ENCODE results near the gene HBG2. TPM values are rescaled to one million over a fixed set of nuclear protein-coding genes. Genes with fewer than 3 reads are reported as not detected.

HBG2 gene
- total and polyA plus RNA-seq, 2 of the 13 experiments (the other 11 are each of a cell fraction or from before 2014, with no cell fraction given) = not detected

DNA sequence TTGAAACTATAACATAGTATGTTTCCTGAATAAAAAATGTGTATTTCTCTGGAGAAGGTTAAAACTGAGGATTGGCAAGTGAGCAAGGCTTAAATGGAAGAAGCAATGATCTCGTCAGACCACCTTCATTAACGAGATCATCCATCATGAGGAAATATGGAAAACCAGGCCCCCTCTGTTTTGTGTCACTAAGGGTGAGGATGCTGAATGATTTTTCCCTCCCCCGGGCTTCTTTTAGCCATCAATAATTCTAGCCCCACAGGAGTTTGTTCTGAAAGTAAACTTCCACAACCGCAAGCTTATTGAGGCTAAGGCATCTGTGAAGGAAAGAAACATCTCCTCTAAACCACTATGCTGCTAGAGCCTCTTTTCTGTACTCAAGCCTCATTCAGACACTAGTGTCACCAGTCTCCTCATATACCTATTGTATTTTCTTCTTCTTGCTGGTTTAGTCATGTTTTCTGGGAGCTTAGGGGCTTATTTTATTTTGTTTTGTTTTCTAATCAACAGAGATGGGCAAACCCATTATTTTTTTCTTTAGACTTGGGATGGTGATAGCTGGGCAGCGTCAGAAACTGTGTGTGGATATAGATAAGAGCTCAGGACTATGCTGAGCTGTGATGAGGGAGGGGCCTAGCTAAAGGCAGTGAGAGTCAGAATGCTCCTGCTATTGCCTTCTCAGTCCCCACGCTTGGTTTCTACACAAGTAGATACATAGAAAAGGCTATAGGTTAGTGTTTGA, 21.0 kb upstream of the HBG2 start:
- POLR2A ChIA-PET = no interaction called here
- in situ Hi-C loops (cut with HindIII; ENCODE audit: extremely low pct_ligation_motif_present, low pct_unique_long_range_greater_than_20kb) = no loop called here
- TF ChIP-seq TMF1 (CRISPR knock-in tag; IDR thresholded peaks at IDR 0.05; ENCODE audit: low read depth) (no peak), MTF2 (CRISPR knock-in tag; IDR thresholded peaks at IDR 0.05; ENCODE audit: borderline replicate concordance) (no peak), NCOA1 (CRISPR knock-in tag; IDR thresholded peaks at IDR 0.05) (no peak), HES4 (CRISPR knock-in tag; IDR thresholded peaks at IDR 0.05; ENCODE audit: borderline replicate concordance) (no peak), CCDC6 (CRISPR knock-in tag; IDR thresholded peaks at IDR 0.05) (no peak), FOXA1 (IDR thresholded peaks at IDR 0.05) (no peak), FOXA1 (CRISPR knock-in tag; IDR thresholded peaks at IDR 0.05) (no peak), JUN (CRISPR knock-in tag; IDR thresholded peaks at IDR 0.05) (no peak), ZNF143 (CRISPR knock-in tag; IDR thresholded peaks at IDR 0.05) (no peak), EHMT2 (IDR thresholded peaks at IDR 0.05; ENCODE audit: borderline replicate concordance, low read depth, low read length) (no peak), MTA3 (CRISPR knock-in tag; IDR thresholded peaks at IDR 0.05) (no peak), ZFP90 (CRISPR knock-in tag; IDR thresholded peaks at IDR 0.05; ENCODE audit: borderline replicate concordance) (no peak)
- TF ChIP-seq, protein P1, sequence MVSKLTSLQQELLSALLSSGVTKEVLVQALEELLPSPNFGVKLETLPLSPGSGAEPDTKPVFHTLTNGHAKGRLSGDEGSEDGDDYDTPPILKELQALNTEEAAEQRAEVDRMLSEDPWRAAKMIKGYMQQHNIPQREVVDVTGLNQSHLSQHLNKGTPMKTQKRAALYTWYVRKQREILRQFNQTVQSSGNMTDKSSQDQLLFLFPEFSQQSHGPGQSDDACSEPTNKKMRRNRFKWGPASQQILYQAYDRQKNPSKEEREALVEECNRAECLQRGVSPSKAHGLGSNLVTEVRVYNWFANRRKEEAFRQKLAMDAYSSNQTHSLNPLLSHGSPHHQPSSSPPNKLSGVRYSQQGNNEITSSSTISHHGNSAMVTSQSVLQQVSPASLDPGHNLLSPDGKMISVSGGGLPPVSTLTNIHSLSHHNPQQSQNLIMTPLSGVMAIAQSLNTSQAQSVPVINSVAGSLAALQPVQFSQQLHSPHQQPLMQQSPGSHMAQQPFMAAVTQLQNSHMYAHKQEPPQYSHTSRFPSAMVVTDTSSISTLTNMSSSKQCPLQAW (CRISPR knock-in tag; IDR thresholded peaks at IDR 0.05) = no peak
- TF ChIP-seq, protein P2, sequence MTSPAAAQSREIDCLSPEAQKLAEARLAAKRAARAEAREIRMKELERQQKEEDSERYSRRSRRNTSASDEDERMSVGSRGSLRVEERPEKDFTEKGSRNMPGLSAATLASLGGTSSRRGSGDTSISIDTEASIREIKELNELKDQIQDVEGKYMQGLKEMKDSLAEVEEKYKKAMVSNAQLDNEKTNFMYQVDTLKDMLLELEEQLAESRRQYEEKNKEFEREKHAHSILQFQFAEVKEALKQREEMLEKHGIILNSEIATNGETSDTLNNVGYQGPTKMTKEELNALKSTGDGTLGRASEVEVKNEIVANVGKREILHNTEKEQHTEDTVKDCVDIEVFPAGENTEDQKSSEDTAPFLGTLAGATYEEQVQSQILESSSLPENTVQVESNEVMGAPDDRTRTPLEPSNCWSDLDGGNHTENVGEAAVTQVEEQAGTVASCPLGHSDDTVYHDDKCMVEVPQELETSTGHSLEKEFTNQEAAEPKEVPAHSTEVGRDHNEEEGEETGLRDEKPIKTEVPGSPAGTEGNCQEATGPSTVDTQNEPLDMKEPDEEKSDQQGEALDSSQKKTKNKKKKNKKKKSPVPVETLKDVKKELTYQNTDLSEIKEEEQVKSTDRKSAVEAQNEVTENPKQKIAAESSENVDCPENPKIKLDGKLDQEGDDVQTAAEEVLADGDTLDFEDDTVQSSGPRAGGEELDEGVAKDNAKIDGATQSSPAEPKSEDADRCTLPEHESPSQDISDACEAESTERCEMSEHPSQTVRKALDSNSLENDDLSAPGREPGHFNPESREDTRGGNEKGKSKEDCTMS (CRISPR knock-in tag; conservative IDR thresholded peaks at IDR 0.05) = no peak
- TF ChIP-seq, protein P3, sequence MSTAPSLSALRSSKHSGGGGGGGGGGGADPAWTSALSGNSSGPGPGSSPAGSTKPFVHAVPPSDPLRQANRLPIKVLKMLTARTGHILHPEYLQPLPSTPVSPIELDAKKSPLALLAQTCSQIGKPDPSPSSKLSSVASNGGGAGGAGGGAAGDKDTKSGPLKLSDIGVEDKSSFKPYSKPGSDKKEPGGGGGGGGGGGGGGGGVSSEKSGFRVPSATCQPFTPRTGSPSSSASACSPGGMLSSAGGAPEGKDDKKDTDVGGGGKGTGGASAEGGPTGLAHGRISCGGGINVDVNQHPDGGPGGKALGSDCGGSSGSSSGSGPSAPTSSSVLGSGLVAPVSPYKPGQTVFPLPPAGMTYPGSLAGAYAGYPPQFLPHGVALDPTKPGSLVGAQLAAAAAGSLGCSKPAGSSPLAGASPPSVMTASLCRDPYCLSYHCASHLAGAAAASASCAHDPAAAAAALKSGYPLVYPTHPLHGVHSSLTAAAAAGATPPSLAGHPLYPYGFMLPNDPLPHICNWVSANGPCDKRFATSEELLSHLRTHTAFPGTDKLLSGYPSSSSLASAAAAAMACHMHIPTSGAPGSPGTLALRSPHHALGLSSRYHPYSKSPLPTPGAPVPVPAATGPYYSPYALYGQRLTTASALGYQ (CRISPR knock-in tag; IDR thresholded peaks at IDR 0.05) = no peak
- TF ChIP-seq, protein P4, sequence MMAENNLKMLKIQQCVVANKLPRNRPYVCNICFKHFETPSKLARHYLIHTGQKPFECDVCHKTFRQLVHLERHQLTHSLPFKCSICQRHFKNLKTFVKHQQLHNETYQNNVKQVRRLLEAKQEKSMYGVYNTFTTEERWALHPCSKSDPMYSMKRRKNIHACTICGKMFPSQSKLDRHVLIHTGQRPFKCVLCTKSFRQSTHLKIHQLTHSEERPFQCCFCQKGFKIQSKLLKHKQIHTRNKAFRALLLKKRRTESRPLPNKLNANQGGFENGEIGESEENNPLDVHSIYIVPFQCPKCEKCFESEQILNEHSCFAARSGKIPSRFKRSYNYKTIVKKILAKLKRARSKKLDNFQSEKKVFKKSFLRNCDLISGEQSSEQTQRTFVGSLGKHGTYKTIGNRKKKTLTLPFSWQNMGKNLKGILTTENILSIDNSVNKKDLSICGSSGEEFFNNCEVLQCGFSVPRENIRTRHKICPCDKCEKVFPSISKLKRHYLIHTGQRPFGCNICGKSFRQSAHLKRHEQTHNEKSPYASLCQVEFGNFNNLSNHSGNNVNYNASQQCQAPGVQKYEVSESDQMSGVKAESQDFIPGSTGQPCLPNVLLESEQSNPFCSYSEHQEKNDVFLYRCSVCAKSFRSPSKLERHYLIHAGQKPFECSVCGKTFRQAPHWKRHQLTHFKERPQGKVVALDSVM (CRISPR knock-in tag; IDR thresholded peaks at IDR 0.05) = no peak
- TF ChIP-seq, protein P5, sequence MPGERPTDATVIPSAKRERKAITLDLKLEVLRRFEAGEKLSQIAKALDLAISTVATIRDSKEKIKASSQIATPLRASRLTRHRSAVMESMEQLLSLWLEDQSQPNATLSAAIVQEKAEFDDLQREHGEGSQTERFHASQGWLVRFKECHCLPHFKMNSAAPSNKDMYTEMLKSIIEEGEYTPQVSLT (CRISPR knock-in tag; IDR thresholded peaks at IDR 0.05; ENCODE audit: borderline replicate concordance, low read depth) = no peak

More for the DNA sequence above, 21.0 kb upstream of the HBG2 start:
- CTCF ChIA-PET (ENCODE audit: low intra/inter-chr PET ratio, low total read pairs) = no interaction called here
- ATAC-seq (no peak), FAIRE-seq (no peak), DNase-seq (ENCODE audit: low spot score) (no peak)
- intact Hi-C loops (cut with micrococcal nuclease; ENCODE audit: unreplicated experiment) = no loop called here
- 12% methylated on average over 6 of the region's 6 CpGs for WGBS (ENCODE audit: low lambda C conversion rate)
- no peak overlapping the region for H3K4me2 ChIP-seq (ENCODE audit: low read depth, low read length)
- no peaks in the 10 kb centered on the region for H4K20me1 ChIP-seq (ENCODE audit: insufficient read depth, low read length)
- H2AFZ ChIP-seq (ENCODE audit: low read length) = no peak overlapping the region
- no peaks in the 10 kb centered on the region for H3K36me3 ChIP-seq (replicated peaks in 1 of 2; ENCODE audit: control insufficient read depth in 1 of 2, insufficient read depth in 2 of 2, low read length in 2 of 2)
- no peaks in the 10 kb centered on the region for H3K79me2 ChIP-seq (ENCODE audit: insufficient read depth, low read length)
- no peaks in the 10 kb centered on the region for H3K9me3 ChIP-seq (ENCODE audit: low read length)
- H3K27ac ChIP-seq (ENCODE audit: extremely low read length, insufficient read depth, low read length) = no peak overlapping the region
- no peaks in the 10 kb centered on the region for H3K4me1 ChIP-seq (ENCODE audit: insufficient read depth, low read length)
- H3K4me3 ChIP-seq (replicated peaks in 1 of 3; ENCODE audit: insufficient read depth in 1 of 3, low read depth in 2 of 3, low read length in 3 of 3) = no peak overlapping the region
- BruUV-seq (replicated peaks) = no TSS peak
- H3K27me3 ChIP-seq (ENCODE audit: control insufficient read depth in 1 of 2, insufficient read depth in 2 of 2, low read length in 2 of 2) = no peaks in the 10 kb centered on the region
- no peak overlapping the region for H3K9ac ChIP-seq (ENCODE audit: insufficient read depth, low read depth, low read length)
